AG09319 (cell line): ENCODE data around the gene BHLHE40.

Source experiments
- DNase-seq: peaks from one replicate; pipeline ENCODE4 v3.0.0-alpha.2; 2010; ENCODE audit warnings: low read depth; ENCODE audit errors: extremely low read depth
- CTCF ChIP-seq: IDR thresholded peaks from 2 replicates; pipeline ENCODE4 v1.5.1; 2011; ENCODE audit warnings: low read depth, mild to moderate bottlenecking, inconsistent platforms, low read length, moderate library complexity

The BHLHE40 gene

GRCh38 chr3:4986782-4987537 lies 7.7 kb downstream of the BHLHE40 start:
- peak; percentile 96 for DNase-seq
- TF ChIP-seq CTCF, result no peak; the same call in none of the 2 replicates

GRCh38 chr3:4987538-4988296 lies 8.5 kb downstream of the BHLHE40 start:
- DNase-seq, result no peak
- no peak for TF ChIP-seq CTCF

GRCh38 chr3:4988983-4989834 lies 10.0 kb downstream of the BHLHE40 start:
- TF ChIP-seq CTCF, result no peak
- DNase-seq, result no peak

GRCh38 chr3:4990069-4990468 lies 10.8 kb downstream of the BHLHE40 start:
- no peak for DNase-seq
- TF ChIP-seq CTCF, result no peak

- DNase-seq, result no peak
- TF ChIP-seq CTCF, result no peak
Observed at GRCh38 chr3:4992118-4992517, 12.9 kb downstream of the BHLHE40 start.

- no peak for DNase-seq
- no peak for TF ChIP-seq CTCF
Observed at GRCh38 chr3:4993276-4994143, 14.3 kb downstream of the BHLHE40 start.
